ENCODE measurements around the gene CENPW.

DNA sequence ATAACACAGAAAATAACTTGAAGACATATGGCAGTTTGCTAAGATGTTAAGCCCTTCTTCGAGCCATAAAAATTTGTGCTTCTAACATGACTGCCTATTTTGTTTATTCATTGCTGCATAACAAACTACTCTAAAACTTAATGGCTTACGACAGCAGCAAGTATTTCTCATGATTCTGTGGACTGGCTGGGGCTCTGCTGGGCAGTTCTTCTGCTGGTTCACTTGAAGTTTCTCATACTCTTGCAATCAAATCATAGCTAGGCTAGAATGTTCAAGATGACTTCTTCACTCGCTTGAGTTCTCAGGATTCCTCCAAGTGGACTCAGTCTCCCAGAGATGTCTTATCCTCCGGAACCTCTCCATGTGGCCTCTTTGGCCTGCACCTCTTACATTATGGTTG, 33.4 kb downstream of the CENPW start:
- TF ChIP-seq, protein P1, sequence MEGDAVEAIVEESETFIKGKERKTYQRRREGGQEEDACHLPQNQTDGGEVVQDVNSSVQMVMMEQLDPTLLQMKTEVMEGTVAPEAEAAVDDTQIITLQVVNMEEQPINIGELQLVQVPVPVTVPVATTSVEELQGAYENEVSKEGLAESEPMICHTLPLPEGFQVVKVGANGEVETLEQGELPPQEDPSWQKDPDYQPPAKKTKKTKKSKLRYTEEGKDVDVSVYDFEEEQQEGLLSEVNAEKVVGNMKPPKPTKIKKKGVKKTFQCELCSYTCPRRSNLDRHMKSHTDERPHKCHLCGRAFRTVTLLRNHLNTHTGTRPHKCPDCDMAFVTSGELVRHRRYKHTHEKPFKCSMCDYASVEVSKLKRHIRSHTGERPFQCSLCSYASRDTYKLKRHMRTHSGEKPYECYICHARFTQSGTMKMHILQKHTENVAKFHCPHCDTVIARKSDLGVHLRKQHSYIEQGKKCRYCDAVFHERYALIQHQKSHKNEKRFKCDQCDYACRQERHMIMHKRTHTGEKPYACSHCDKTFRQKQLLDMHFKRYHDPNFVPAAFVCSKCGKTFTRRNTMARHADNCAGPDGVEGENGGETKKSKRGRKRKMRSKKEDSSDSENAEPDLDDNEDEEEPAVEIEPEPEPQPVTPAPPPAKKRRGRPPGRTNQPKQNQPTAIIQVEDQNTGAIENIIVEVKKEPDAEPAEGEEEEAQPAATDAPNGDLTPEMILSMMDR (IDR thresholded peaks at IDR 0.05), result no peak
- no peak for TF ChIP-seq POLR2A (IDR thresholded peaks at IDR 0.05)
